Spleen (tissue), 11 donors: Measurements from ENCODE around the gene RASSF6. TPM values are rescaled to one million over a fixed set of nuclear protein-coding genes. Genes with fewer than 3 reads are reported as not detected.

ENCODE experiments used
- DNase-seq: peaks from one replicate; pipeline ENCODE4 v3.0.0-alpha.2; 2020
- H3K27ac ChIP-seq, 8 donors: fragments of 200-600 bp; sonication (generic) in 7 of 8; 1 replicate in 4 of 8; 2 replicates in 4 of 8; pipeline versions ENCODE4 v1.5.0 to v1.8.0; 2016 to 2021; ENCODE audit warnings: inconsistent platforms in 4 of 8, mild to moderate bottlenecking in 4 of 8, moderate library complexity in 1 of 8
- H3K27me3 ChIP-seq, 7 donors: fragments of 200-600 bp; sonication (generic) in 6 of 7; replicated peaks in 1 of 7; 1 replicate in 4 of 7; 2 replicates in 3 of 7; pipeline versions ENCODE4 v1.5.0 to v1.8.0; 2016 to 2021; ENCODE audit warnings: inconsistent platforms in 3 of 7, mild to moderate bottlenecking in 1 of 7
- H3K36me3 ChIP-seq, 6 donors: fragments of 200-600 bp; sonication (generic) in 5 of 6; 1 replicate in 4 of 6; 2 replicates in 2 of 6; pipeline versions ENCODE4 v1.5.0 to v1.8.0; 2016 to 2021; ENCODE audit warnings: inconsistent platforms in 2 of 6
- H3K4me1 ChIP-seq, 6 donors: fragments of 200-600 bp; sonication (generic) in 5 of 6; 1 replicate in 3 of 6; 2 replicates in 3 of 6; pipeline versions ENCODE4 v1.5.0 to v1.8.0; 2016 to 2021; ENCODE audit warnings: inconsistent platforms in 3 of 6
- H3K4me3 ChIP-seq, 8 donors: fragments of 200-600 bp; sonication (generic) in 7 of 8; 1 replicate in 4 of 8; 2 replicates in 4 of 8; pipeline versions ENCODE4 v1.5.0 to v1.8.0; 2016 to 2021; ENCODE audit warnings: inconsistent platforms in 4 of 8, mild to moderate bottlenecking in 4 of 8, moderate library complexity in 2 of 8
- H3K9me3 ChIP-seq, 8 donors: fragments of 200-600 bp; sonication (generic) in 7 of 8; 1 replicate in 4 of 8; 2 replicates in 4 of 8; pipeline versions ENCODE4 v1.5.0 to v1.8.0; 2016 to 2021; ENCODE audit warnings: inconsistent platforms in 4 of 8
- CTCF ChIP-seq, 11 experiments: fragments of 200-600 bp in 7 of 11; fragments of 450-650 bp in 4 of 11; sonication (generic) in 4 of 11; IDR thresholded peaks in 8 of 11; conservative IDR thresholded peaks in 3 of 11; 1 replicate in 7 of 11; 2 replicates in 4 of 11; pipeline versions ENCODE4 v1.4.0 to v1.8.0; 2016 to 2021; ENCODE audit warnings: antibody characterized with exemption in 11 of 11, inconsistent platforms in 4 of 11, mild to moderate bottlenecking in 1 of 11
- POLR2A ChIP-seq, 3 donors: fragments of 450-650 bp; IDR thresholded peaks; one replicate each; pipeline ENCODE4 v1.5.1; 2017; ENCODE audit warnings: antibody characterized with exemption in 3 of 3, mild to moderate bottlenecking in 1 of 3
- POLR2AphosphoS5 ChIP-seq, 3 donors: sonication (generic); formaldehyde crosslinking; IDR thresholded peaks; one replicate each; pipeline ENCODE4 v1.5.1; 2017; ENCODE audit warnings: antibody characterized with exemption in 3 of 3
- WGBS, 5 donors: extraction: QIAGEN DNeasy Blood & Tissue Kit in 3 of 5; methylation state at CpG; one replicate each; pipeline versions ENCODE4 v1.1.5 to v1.1.7; 2013 to 2018; 5-methylcytosine and 5-hydroxymethylcytosine counted together
- intact Hi-C: fragments of 100-400 bp; cut with DNase I; formaldehyde crosslinking; loops from one replicate; pipeline ENCODE4 v1.15.0; 2023; ENCODE audit warnings: low total_unique reads
- polyA plus RNA-seq, 3 donors: library from polyadenylated mRNA; stranded (reverse); fragments of 200-250 nt; gene quantifications; one replicate each; pipeline ENCODE4 v1.2.1, GENCODE V29; 2013
- total RNA-seq, 7 donors: library from RNA; depleted of rRNA in 3 of 7; stranded (reverse); fragments of >200 nt in 3 of 7; fragmentation: NEBNext Ultra II Directional in 4 of 7; extraction: Animal tissue kit (Norgen Biotek cat#: 25700) in 4 of 7; gene quantifications; one replicate each; pipeline versions ENCODE4 v1.1.0 to v1.2.1, GENCODE V29; 2016 to 2021
- donor health status: healthy with polysubstance abuse.
- donor health status: DM: no; HTN: no; CAD: no; lungs with moderate emphysema.
- donor health status: DM: no; HTN: no; CAD: no.
- donor health status: Bipolar disorder and iron deficiency.
- donor health status: healthy.
- donor health status: DM: no; HTN: no; CAD: no.
- donor health status: DM: yes; HTN: yes; CAD: no.

RASSF6 gene
- total and polyA plus RNA-seq, 10 donors = 0.09 to 1.3 (median 0.29) TPM

GRCh38 chr4:73664470-73664869 is 44.2 kb upstream of the RASSF6 start:
- peaks cover 0 to 9% (median 3%) of the 10 kb centered on the region in 6 donors for H3K4me1 ChIP-seq
- H3K27me3 ChIP-seq = peaks cover 0 to 3% (median 0%) of the 10 kb centered on the region in 7 donors
- WGBS, 5 donors = 81 to 94% (median 91%) methylated on average over 1 of the region's 1 CpG
- H3K9me3 ChIP-seq = no peaks in the 10 kb centered on the region
- DNase-seq = no peak
- no peaks in the 10 kb centered on the region for H3K36me3 ChIP-seq
- no peak overlapping the region for H3K4me3 ChIP-seq
- H3K27ac ChIP-seq = peak overlapping the region in 1 of 8 donors; percentile 2
- intact Hi-C loops = no loop called here
- TF ChIP-seq CTCF (IDR thresholded peaks at IDR 0.05 in 8 of 11, conservative IDR thresholded peaks at IDR 0.05 in 3 of 11) (no peak), POLR2A (IDR thresholded peaks at IDR 0.05) (no peak)

- Histone ChIP-seq H3K36me3 (no peaks in the 10 kb centered on the region), H3K27ac (peak overlapping the region in 1 of 8 donors; percentile 45), H3K4me1 (peaks cover 0 to 9% (median 3%) of the 10 kb centered on the region in 6 donors), H3K27me3 (peaks cover 0 to 3% (median 0%) of the 10 kb centered on the region in 7 donors), H3K4me3 (no peak overlapping the region), H3K9me3 (no peaks in the 10 kb centered on the region)
- intact Hi-C loops = no loop called here
- DNase-seq = no peak
- TF ChIP-seq CTCF (IDR thresholded peaks at IDR 0.05 in 8 of 11, conservative IDR thresholded peaks at IDR 0.05 in 3 of 11) = no peak
- no peak for TF ChIP-seq POLR2A (IDR thresholded peaks at IDR 0.05)
- no peak for TF ChIP-seq POLR2AphosphoS5 (IDR thresholded peaks at IDR 0.05)
Measured at GRCh38 chr4:73663576-73663975, 43.3 kb upstream of the RASSF6 start.

- H3K4me3 ChIP-seq = no peak overlapping the region
- TF ChIP-seq POLR2A (IDR thresholded peaks at IDR 0.05) = no peak
- TF ChIP-seq CTCF (IDR thresholded peaks at IDR 0.05 in 8 of 11, conservative IDR thresholded peaks at IDR 0.05 in 3 of 11) = peak in 7 of 11 experiments; percentile 29 to 50 (median 40)
- no peak for TF ChIP-seq POLR2AphosphoS5 (IDR thresholded peaks at IDR 0.05)
- H3K27ac ChIP-seq = peak overlapping the region in 2 of 8 donors; percentile 28 to 45
- H3K4me1 ChIP-seq = peaks cover 0 to 9% (median 3%) of the 10 kb centered on the region in 6 donors
- no peaks in the 10 kb centered on the region for H3K36me3 ChIP-seq
- DNase-seq = no peak
- H3K9me3 ChIP-seq = no peaks in the 10 kb centered on the region
- intact Hi-C loops = no loop called here
- peaks cover 0 to 3% (median 0%) of the 10 kb centered on the region in 7 donors for H3K27me3 ChIP-seq
- 15 to 24% (median 19%) methylated on average over 6 of the region's 6 CpGs for WGBS, 5 donors
Measured at GRCh38 chr4:73662709-73663546, 42.7 kb upstream of the RASSF6 start.

- TF ChIP-seq POLR2AphosphoS5 (IDR thresholded peaks at IDR 0.05) = no peak
- TF ChIP-seq CTCF (IDR thresholded peaks at IDR 0.05 in 8 of 11, conservative IDR thresholded peaks at IDR 0.05 in 3 of 11) = no peak
- TF ChIP-seq POLR2A (IDR thresholded peaks at IDR 0.05) = no peak
- Histone ChIP-seq H3K27me3 (peaks cover 0 to 3% (median 0%) of the 10 kb centered on the region in 7 donors), H3K36me3 (no peaks in the 10 kb centered on the region), H3K27ac (no peak overlapping the region), H3K4me1 (peaks cover 0 to 9% (median 3%) of the 10 kb centered on the region in 6 donors), H3K4me3 (no peak overlapping the region), H3K9me3 (no peaks in the 10 kb centered on the region)
- intact Hi-C loops = no loop called here
- WGBS, 5 donors = 24 to 34% (median 29%) methylated on average over 2 of the region's 2 CpGs
- DNase-seq = no peak
Measured at GRCh38 chr4:73661646-73662119, 41.4 kb upstream of the RASSF6 start.
